ENCODE data around the gene RPUSD2.

DNA sequence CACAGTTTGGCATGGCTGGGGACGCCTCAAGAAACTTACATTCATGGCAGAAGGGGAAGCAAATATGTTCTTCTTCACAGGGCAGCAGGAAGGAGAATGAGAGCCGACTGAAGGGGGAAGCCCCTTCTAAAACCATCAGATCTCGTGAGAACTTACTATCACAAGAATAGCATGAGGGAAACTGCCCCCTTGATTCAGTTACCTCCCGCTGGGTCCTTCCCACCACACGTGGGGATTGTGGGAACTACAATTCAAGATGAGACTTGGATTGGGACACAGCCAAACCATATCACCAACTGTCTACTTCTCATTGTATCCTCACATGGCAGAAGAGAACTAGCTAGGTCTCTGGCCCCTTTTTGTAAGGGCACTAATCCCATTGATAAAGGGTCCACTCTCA lies 34.7 kb upstream of the RPUSD2 start:
- TF ChIP-seq, protein P1, sequence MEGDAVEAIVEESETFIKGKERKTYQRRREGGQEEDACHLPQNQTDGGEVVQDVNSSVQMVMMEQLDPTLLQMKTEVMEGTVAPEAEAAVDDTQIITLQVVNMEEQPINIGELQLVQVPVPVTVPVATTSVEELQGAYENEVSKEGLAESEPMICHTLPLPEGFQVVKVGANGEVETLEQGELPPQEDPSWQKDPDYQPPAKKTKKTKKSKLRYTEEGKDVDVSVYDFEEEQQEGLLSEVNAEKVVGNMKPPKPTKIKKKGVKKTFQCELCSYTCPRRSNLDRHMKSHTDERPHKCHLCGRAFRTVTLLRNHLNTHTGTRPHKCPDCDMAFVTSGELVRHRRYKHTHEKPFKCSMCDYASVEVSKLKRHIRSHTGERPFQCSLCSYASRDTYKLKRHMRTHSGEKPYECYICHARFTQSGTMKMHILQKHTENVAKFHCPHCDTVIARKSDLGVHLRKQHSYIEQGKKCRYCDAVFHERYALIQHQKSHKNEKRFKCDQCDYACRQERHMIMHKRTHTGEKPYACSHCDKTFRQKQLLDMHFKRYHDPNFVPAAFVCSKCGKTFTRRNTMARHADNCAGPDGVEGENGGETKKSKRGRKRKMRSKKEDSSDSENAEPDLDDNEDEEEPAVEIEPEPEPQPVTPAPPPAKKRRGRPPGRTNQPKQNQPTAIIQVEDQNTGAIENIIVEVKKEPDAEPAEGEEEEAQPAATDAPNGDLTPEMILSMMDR (IDR thresholded peaks at IDR 0.05; ENCODE audit: low read length) = no peak
- TF ChIP-seq EZH2 (IDR thresholded peaks at IDR 0.05; ENCODE audit: borderline replicate concordance, low read length) = no peak

Data from OCI-LY1 (cell line).